Kidney tubule cell (primary cell): ENCODE results near the gene KRTAP12-4.
"Not testable (repeated sequence)": the region's sequence is repeated elsewhere in the genome, so short reads cannot be mapped to it uniquely, and the experiment has no call there.

Experiments
- DNase-seq: peaks from one replicate; pipeline ENCODE4 v3.0.0-alpha.2; 2018; ENCODE audit warnings: low spot score

The KRTAP12-4 gene

DNA sequence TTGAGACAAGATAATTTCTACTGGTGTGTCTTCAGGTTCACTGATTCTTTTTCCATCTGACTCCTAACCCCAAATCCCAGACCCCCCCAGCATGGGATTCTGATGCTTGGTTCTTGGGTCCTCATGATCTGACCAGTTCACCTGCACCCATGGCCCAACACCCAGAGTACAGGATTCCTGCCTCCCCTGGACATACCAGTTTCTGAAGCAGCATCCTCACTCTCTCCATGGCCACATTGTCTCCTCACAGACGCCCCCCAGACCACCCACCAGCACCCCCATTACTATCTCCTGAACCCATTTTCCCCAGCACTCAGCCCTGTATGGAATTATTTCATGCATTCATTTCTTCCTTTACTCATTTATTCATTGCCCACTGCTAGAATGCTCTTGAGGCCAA lies 2.4 kb upstream of the KRTAP12-4 start:
- DNase-seq = no peak

- no peak for DNase-seq
Observed at GRCh38 chr21:44653656-44654575, 543 bp downstream of the KRTAP12-4 start.

DNA sequence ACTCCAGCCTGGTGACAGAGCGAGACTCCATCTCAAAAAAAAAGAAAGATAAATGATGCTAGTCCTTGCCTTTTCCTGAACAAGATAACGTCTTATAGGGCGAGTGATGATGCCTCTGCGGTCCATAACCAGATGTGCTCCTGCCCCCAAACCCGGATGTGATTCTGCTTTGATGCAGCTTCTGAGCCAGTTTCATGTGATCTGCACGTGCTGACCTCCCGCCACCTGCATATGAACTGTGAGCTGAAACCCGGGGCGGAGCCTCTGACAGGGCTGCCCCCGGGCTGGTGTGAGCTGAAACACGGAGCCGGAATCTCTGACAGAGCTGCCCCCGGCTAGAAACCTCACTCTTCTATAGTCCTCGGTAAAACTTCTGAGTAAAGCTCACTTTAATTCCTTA lies 1.3 kb downstream of the KRTAP12-4 start:
- no peak for DNase-seq

GRCh38 chr21:44650973-44651675 lies 3.3 kb downstream of the KRTAP12-4 start:
- no peak for DNase-seq

- no peak for DNase-seq
Observed at GRCh38 chr21:44650265-44650972, 4.0 kb downstream of the KRTAP12-4 start.

DNA sequence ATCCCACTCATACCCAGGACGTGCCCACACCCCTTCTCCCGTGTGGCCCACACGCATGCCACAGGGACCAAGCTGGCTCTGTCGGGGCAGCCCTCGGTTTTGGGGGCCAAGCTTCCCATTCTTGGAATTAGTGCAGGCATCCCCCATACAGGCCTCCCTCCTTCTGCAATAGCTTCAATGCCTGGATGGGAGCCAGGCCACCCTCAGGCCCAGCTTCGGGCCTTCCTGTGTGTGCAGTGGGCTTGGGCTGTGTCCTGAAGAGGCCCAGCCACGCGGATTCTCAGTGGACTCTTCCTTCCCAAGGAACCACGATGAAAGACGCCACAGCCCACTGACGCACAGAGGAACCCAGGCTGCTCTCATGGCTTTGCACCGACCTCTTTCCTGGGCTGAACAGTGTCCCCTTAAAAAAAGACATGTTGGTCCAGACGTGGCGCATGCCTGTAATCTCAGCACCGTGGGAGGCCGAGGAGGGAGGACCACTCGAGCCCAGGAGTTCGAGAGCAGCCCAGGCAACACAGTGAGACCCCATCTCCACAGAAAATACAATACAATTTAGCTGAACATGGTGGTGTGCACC lies 4.8 kb downstream of the KRTAP12-4 start:
- no peak for DNase-seq

- no peak for DNase-seq
Observed at GRCh38 chr21:44648557-44649311, 5.7 kb downstream of the KRTAP12-4 start.

- no peak for DNase-seq
Observed at GRCh38 chr21:44647222-44647552, 7.3 kb downstream of the KRTAP12-4 start.

DNA sequence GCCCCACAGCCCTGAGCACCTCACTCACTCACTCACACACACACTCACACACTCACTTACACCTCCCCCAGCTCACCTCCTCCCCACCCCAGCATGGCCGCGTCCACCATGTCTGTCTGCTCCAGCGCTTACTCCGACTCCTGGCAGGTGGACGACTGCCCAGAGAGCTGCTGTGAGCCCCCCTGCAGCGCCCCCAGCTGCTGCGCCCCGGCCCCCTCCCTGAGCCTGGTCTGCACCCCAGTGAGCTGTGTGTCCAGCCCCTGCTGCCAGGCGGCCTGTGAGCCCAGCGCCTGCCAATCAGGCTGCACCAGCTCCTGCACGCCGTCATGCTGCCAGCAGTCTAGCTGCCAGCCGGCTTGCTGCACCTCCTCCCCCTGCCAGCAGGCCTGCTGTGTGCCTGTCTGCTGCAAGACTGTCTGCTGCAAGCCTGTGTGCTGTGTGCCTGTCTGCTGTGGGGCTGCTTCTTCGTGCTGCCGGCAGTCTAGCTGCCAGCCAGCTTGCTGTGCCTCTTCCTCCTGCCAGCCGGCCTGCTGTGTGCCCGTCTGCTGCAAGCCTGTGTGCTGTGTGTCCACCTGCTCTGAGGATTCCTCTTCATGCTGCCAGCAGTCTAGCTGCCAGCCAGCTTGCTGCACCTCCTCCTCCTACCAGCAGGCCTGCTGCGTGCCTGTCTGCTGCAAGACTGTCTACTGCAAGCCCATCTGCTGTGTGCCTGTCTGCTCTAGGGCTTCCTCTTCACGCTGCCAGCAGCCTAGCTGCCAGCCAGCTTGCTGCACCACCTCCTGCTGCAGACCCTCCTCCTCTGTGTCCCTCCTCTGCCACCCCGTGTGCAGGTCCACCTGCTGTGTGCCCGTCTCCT lies 7.9 kb downstream of the KRTAP12-4 start, which contains the start of gene KRTAP10-11:
Gene KRTAP10-11, plus strand, starts transcription at position 49 of the 856 bp plus-strand sequence. Its CDS starts 45 bp downstream, at position 94.
- DNase-seq = not testable (repeated sequence)

DNA sequence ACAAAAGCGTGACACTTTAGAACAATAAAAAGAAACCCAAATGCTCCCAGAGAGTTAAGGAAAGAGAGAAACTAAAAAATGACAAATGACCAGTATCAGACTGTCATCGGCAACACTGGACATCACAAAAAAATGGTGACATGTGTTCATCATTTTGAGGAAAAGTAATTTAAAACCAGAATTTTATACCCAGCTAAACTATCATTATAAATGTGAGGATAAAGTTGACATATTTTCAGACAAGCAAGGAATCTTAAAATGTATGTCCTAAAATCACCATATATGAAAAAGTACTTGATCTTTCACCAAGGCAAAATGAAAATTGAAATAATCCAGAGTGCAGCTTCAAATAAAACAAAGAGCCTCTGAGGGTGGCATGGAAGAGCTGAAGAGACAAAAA lies 9.6 kb downstream of the KRTAP12-4 start:
- no peak for DNase-seq

DNA sequence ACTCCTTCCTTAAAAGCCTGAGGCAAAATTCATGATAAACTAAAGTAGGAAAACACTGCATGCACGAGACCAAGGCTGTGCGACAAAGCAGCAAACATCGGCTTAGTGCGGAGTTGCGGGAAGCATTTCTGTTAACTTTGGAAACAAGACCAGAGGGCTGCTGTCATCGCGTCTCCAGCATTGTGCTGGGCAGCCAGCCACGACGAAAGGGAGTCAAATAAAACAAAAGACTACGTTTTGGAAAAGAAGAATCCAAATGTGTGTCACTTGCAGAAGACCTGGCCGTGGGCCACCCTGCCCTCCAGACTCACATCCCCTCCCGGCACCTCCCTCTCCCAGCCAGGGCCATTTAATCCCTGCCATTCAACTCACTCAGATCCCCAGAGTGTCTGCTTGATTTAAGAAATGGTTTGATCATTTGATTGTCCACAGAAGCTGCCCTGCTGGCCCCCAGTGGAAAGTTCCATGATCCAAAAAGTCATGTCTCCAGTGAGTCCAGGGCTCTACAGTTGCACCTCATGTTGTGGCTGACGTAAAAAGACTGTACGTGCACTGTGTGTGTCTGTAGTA lies 10.6 kb downstream of the KRTAP12-4 start:
- no peak for DNase-seq

- no peak for DNase-seq
Observed at GRCh38 chr21:44640761-44641160, 13.7 kb downstream of the KRTAP12-4 start.

DNA sequence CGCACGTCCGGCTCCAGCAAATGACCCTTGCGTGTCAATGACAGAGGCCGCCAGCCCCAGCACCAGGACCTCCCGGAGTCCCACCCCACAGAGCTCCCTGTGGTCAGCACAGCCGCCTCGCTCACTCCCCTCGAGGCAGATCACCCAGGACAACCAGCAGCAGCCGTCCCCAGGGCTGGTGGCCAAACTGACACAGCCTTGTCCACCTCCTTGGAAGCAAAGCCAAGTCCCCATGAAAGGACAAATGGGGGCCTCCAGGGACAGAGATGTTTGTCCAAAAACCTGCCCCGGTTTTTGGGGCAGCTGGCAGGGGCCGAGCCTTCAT lies 15.2 kb downstream of the KRTAP12-4 start:
- no peak for DNase-seq

DNA sequence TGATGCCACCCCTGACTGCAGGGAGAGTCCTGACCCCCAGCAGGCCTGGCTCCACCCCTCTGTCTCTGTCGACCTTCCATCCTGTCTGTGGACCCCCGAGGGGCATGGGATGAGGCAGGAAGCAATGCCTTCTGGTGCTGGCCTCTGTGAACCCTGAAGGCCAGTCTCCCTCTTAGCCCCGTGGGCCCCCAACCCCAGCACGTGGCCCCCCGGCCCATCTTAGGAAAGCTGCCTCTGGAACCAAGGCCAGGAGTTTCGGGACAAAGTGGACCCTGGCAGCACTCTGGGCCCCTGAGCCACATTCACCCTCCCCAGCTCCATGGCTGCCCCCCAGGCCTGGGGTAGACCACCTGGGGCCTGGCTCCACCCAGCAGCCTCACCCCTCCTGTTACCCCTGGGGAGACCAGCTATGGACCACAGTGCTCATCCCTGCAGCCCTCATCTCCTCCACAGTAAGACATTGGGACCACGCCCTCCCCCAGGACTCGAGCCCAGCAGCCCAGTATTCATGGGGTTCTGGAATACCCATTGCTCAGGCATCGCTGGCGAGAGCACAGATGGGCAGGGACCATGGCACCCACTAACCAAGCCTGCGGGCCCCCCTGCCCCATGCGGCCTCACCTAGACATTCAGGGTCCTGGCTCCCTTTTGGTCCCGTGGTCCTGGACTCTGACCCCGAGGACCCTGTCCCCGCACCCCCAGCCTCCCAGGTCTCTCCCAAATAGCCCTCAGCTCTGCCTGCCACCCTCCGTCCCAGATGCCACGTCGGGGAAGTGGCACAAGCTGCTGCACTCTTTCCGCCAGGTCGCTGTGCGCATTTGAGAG lies 15.7 kb downstream of the KRTAP12-4 start:
- DNase-seq = not testable (repeated sequence)

- DNase-seq = not testable (repeated sequence)
Observed at GRCh38 chr21:44637851-44638348, 16.6 kb downstream of the KRTAP12-4 start.

DNA sequence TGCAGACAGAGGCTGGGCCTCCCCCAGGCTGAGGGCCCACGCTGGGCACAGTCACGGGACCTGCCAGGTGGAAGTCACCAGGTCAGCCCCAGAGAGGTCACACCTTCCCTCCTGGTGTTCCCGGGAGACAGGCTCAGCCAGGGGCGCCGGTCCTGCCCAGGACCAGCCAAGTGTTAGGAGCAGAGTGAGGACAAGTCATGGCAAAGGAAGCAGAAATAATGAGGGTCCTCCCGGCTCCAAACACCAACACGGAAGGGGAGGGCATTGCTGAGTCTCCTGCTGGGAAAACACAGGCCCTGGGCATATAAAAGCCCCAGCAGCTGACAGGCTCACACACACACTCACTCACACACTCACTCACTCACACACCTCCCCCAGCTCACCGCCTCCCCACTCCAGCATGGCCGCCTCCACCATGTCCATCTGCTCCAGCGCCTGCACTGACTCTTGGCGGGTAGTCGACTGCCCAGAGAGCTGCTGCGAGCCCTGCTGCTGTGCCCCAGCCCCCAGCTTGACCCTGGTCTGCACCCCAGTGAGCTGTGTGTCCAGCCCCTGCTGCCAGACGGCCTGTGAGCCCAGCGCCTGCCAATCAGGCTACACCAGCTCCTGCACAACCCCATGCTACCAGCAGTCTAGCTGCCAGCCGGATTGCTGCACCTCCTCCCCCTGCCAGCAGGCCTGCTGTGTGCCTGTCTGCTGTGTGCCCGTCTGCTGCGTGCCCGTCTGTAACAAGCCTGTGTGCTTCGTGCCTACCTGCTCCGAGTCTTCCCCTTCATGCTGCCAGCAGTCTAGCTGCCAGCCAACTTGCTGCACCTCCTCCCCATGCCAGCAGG lies 17.2 kb downstream of the KRTAP12-4 start, which contains the start of gene KRTAP10-10:
Gene KRTAP10-10, plus strand, starts transcription at position 339 of the 833 bp plus-strand sequence. Its CDS starts 62 bp downstream, at position 401.
- no peak for DNase-seq

- no peak for DNase-seq
Observed at GRCh38 chr21:44636209-44637017, 18.0 kb downstream of the KRTAP12-4 start.
